Measurements from ENCODE around the gene DDAH2.

DDAH2 gene

GRCh38 chr6:31760790-31761189, 31.7 kb upstream of the DDAH2 start:
- DNase-seq, result no peak

GRCh38 chr6:31758281-31758680, 29.2 kb upstream of the DDAH2 start:
- no peak for DNase-seq

GRCh38 chr6:31752739-31753319, 23.7 kb upstream of the DDAH2 start:
- DNase-seq, result no peak

- DNase-seq, result no peak
Observed at GRCh38 chr6:31750411-31751022, 21.4 kb upstream of the DDAH2 start.

- DNase-seq, result no peak
Observed at GRCh38 chr6:31749301-31750036, 20.4 kb upstream of the DDAH2 start.

GRCh38 chr6:31744422-31744821, 15.3 kb upstream of the DDAH2 start:
- no peak for DNase-seq

GRCh38 chr6:31742894-31743293, 13.8 kb upstream of the DDAH2 start:
- no peak for DNase-seq

DNA sequence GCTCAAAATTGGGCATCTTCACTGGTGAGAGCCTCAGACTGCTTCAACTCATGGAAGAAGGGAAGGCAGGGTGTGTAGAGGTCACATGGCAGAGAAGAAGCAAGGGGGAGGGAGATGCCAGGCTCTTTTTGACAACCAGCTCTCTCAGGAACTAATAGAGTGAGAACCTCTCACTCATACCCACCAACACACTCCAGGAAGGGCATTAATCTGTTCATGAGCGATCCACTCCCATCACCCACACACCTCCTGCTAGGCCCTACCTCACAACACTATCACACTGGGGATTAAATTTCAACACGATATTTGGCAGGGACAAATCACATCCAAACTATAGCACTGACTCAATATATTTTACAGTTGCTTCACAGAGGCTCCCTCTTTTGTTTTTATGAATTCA, 12.7 kb upstream of the DDAH2 start:
- no peak for DNase-seq

GRCh38 chr6:31740397-31741223, 11.5 kb upstream of the DDAH2 start:
- DNase-seq, result no peak

- DNase-seq, result peak; percentile 98 to 99
Observed at GRCh38 chr6:31739639-31740396, 10.7 kb upstream of the DDAH2 start, which contains the start of gene MSH5. Gene MSH5, plus strand, starts transcription at chr6:31740005. Its CDS starts 462 bp downstream, at chr6:31740467.

GRCh38 chr6:31737991-31738979, 9.2 kb upstream of the DDAH2 start:
- DNase-seq, result peak; percentile 68 to 82

DNA sequence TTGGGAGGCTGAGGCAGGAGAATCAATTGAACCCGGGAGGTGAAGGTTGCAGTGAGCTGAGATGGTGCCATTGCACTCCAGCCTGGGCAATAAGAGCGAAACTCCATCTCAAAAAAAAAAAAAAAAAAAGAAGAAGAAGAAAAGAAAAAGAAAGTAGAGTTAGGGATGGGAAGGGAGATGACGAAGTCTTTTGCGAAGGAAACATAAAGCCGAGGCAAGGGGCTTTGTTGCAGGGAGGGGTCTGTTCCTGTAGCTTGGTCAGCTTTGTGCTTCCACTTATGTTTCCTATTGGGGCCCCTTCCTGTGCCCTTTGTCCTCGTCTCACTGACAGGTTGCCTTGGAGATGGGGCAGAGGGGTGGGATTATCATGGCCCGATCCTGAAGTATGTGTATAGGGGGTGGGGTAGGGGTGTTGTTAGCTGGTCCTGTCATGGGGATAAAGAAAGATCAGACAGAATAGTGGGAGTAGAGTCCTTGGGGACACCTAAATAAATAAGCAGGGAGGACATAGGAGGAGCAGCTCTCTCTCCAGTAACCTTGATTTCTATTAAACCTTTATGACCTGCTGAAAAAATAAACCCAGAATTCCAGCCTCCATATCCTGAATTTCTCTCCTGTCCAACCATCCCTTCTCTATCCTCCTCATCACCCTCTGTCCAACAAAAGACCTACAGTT, 8.4 kb upstream of the DDAH2 start:
- no peak for DNase-seq

DNA sequence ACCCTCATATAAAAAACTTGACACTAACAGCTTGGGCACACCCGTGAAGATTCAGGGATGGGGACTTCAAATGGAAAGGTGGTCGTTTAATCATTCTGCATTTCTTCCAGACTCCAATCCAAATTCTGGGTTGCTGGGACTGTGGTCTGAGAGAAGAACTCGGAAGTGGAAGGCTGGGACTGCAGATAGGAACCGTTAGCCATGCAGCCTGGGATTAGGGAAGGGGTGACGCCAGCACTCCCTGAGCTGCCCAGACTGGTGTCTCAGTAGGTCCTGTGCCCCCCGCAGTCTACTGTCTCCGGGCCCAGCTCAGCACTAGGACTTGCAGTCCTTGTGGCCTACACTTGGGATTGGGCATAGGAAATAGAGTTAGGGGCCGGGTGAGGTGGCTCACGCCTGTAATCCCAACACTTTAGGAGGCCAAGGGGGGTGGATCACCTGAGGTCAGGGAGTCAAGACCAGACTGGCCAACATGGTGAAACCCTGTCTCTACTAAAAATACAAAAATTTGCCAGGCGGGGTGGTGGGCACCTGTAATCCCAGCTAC, 7.7 kb upstream of the DDAH2 start:
- DNase-seq, result no peak

GRCh38 chr6:31736021-31736767, 7.1 kb upstream of the DDAH2 start, which contains the start of gene CLIC1:
Gene CLIC1, minus strand, starts transcription at chr6:31736530. Its CDS starts 230 bp downstream, at chr6:31736300.
- peak; percentile 84 to 87 for DNase-seq

DNA sequence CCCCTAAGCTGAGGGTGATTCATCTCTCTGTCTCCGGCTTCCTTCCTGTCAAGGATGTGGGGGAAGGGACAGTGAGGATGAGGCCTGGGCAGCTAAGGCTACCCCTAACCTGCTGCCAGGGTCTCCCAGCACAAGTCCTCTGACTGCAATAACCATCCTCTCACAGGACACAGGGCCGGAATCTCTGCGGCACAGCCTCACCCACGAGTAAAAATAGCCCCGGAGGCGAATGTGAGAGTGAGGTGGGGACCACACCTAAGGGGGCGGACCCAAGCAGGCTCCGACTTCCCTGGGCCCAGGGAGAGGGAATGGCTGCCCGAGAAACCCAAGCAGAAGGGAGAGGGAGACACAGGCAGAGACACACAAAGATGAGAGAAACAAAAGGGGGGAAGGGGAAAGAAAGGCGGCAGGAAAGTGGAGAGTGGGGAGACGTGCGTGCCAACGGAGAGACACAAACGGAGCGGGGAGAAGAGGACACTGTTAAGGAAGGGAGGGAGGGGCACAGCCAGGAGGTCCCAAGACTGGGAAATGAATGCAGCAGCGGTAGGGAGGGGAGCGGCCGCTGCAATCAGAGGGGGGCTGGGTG, 5.8 kb upstream of the DDAH2 start:
- no peak for DNase-seq

DNA sequence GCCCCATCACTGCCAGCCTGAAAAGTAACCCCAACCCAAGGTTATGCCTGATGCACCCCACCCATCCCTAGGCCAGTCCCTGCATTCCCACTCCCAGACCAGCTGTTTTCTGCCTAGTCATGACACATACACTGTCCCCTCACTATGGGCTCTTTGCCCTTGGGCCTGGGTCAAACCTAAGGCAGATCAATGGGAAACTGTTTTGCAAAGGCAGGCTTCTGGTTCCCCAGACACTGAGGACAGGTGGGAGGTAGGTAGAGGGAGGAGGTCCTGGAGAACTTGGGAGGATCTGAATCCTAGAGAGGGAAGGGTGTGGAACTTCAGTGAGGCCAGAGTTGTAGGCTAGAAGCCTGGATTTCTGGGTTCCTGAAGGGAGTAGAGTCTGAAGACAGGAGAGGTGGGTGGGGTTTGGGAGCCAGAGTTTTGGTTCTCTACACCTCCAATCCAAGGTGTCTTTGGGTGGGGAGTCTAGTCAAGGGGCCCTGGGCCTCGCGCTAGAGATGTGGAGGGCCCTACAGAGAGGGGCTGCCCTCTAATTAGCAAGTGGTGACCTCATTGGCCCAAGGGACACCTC, 5.2 kb upstream of the DDAH2 start:
- no peak for DNase-seq

DNA sequence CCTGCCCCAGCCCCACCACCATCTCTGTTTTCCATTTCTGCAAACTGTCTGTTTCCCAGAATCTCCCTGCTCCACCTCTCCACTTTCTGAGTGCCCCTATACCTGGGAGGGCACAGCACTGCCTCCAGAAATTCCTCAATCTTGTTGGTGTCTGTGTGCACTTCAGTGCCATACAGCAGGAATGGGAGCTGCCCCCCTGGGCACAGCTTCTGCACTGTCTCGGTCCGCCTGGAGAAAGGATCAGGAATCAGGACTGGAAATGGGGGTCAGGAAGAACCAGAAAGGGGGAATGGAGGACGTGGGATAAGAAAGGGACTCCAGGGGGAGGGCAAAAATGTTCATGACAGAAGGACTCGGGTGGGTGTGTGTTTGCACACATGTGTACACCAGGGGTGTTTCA, 4.6 kb upstream of the DDAH2 start:
- no peak for DNase-seq

- no peak for DNase-seq
Observed at GRCh38 chr6:31732029-31732428, 2.9 kb upstream of the DDAH2 start.

DNA sequence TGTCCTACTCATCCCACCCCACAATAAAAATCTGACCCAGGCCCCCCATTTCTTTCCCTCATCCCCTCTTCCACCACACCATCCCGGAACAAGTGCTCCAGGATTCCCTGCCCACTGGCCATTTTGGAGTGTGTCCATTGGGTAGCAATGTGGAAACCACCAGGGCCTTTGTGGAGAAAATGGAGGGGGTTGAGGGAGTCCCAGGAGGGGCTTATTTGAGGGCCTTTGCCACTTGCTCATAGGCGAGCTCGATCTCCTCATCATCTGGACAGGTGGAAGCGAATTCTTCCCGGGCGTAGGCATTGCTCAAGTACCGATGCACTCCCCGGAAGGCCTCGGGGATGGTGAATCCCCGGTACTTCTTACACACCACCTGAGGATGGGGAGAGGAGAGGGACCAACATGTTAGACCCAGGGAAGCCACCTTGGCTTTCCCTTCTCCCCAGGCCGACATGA, 1.6 kb upstream of the DDAH2 start:
- no peak for DNase-seq

Measured in SHP77 (cell line).